ENCODE measurements around the gene SAMD11. TPM values are rescaled to one million over a fixed set of nuclear protein-coding genes. Genes with fewer than 3 reads are reported as not detected.

SAMD11 gene
- total RNA-seq, 1 donor from 2014 or later, result 2.0 TPM

DNA sequence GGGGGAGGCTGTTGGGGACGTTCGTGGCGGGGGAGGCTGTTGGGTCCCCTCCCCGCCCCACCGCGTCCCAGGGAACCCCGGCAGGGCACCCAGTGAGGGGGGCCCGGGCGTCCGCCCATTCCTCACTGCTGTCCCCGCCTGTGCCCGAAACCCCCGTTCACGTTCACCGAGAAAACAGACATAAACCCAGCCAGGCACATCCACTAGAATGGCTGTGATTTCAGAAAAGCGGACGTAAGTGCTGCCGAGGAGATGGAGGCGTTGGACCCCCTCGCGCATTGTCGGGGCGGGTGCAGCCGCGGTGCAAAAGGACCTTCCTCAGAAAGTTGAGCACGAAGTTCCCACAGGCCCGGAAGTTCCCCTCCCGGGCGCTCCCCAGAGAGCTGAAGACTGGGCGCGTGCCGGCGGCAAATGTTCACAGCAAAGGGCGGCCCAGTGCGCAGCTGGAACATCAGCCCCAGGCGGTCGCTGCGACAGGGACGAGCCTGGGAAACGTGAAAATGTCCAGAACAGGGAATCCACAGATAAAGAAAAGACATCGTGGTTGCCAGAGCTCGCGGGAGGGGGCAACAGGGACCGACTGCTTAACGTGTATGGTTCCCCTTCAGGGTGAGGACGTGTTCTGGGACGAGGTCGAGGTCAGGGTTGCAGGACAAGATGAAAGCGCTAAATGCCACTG lies 18.5 kb upstream of the SAMD11 start:
- DNase-seq (ENCODE audit: extremely low read depth, low read depth, low spot score), result no peak

DNA sequence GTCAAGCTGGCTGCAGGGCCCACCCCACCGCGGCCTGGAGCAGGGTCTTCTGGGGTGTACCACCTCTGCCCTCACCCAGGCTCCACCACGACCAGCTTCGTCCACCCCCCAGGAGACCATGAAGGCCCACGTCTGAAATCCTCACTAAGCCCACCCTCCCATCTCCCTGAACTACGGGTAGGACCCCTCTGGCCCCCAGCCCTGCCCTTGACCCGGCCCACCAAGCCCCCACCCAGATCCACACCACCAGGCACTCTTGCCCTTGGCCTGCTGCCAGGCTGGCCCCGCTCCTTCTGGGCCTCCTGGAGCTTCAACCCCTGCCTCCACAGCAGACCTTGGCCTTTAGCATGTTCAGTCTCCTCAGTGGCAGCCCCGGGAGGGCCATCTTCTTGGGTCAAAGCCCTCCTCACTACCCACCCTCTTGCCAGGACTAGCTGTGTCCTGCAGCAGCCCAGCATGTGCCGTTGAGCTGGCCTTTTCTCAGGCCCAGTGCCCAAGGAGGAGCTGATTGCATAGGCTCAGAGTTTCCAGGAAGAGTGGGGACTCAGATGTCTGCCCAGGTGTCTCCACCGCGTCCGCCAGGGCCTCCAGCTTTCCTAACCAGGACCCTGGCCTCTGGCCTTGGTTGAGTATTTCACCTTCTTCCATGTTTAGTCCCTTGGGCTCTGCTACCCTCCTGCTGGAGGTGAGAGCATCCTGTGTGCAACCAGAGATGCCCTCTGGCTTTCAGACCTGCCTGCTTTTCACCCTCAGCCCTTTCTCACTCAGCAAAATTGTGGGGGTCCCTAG lies 17.7 kb upstream of the SAMD11 start:
- no peak for DNase-seq (ENCODE audit: extremely low read depth, low read depth, low spot score)

DNA sequence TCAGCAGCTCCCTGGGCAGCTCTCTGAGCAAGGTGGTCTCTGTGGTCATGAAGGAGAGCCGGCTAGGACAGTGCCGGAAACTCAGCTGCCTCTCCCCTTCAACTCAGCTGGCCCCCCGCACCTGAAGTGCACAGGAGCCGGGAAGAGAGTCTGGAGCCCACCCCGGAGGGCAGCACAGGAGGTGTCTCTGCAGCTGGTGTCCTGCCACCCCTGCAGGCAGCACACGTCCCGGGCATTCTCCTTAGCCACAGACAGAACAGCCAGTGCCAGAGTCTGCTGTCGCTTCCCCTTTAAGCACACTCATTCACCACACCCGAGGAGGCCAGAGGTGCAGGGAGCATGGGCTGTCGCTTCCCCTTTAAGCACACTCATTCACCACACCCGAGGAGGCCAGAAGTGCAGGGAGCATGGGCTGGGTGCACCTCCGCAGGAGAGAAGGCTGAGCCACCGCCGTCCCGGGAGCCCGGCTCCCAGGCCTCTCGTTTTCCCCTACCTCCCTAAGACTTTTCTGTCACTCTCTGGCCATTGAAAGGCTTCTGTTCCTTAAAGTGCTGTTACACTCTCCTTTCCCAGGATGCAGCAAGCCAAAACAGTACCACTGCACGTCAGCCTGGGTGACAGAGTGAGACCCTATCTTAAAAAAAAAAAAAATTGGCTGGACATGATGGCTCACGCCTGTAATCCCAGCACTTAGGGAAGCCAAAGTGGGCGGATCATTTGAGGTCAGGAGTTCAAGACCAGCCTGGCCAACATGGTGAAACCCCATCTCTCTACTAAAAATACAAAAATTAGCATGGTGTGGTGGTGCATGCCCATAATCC lies 16.9 kb upstream of the SAMD11 start:
- DNase-seq (ENCODE audit: extremely low read depth, low read depth, low spot score), result no peak

DNA sequence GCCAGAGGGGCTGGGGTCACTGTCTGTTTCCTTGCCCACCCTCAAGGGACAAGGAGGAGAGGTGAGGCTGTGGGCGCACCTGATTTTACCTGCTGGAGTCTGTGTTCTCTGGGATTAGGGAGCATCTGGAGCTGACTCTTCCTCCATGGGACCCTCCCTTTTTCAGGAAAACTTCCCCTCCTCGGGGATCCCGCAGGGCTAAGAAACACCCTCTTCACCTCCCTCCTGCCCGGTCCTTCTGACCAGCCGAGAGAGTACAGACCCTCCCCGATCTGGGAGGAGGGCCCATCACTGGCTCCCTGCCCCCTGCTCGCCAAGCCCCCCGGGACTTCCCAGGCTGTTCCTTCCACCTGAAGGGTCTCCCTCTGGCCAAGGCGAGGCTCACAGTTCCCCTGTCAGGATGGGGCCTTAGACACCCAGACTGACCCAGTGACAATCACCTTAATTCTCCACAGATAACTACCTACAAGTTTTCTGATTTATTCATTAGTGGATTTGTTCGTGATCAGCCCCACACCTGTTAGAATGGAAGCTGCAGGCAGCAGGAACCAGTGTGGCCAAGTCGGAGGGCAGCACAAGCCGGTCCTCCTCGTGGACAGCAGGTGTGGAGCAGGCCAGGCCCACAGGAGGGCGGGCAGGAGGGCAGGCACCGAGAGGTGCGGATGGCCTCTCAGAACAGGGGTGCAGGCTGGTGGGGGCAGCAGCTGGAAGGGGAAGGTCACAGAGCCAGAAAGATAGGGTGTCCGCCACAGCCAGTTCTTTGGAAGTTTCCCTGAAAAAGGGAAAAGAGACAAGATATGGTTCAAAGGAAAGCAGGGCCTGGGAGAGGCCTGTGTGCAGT lies 15.9 kb upstream of the SAMD11 start:
- DNase-seq (ENCODE audit: extremely low read depth, low read depth, low spot score), result no peak

DNA sequence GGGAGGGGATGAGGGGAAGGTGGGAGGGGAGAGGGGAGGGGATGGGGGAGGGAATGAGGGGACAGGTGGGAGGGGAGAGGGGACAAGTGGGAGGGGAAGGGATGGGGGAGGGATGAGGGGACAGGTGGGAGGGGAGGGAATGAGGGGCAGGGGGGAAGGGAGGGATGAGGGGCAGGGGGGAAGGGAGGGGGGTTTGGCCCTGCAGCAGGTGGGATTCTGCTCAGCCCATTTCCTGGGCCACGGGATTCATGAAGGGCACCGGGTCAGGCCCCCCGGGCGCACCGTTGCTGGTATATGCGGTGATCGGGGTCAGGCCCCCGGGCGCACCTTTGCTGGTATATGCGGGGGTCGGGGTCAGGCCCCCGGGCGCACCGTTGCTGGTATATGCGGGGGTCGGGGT lies 15.1 kb upstream of the SAMD11 start:
- no peak for DNase-seq (ENCODE audit: extremely low read depth, low read depth, low spot score)

DNA sequence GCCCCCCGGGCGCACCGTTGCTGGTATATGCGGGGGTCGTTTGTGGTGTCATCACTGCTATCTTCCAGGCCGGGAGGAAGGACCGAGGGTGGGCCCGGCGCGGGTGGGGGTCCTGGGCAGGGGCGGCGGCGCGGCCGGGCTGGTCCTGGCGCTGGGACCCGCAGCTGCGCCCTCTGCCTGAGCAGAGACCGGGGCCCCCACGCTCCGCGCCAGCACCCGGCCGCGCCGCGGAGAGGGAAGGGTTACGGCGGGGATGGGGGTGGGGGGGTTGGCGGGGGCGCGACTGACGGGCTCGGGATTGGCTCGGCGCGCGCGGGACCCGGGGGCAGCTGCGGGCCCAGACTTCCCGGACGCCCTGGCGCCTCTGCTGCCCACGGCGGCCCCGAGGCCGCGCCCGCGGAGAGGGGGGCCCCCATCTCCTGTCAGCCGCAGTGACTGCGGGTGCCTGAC lies 13.8 kb upstream of the SAMD11 start:
- DNase-seq (ENCODE audit: extremely low read depth, low read depth, low spot score), result no peak

DNA sequence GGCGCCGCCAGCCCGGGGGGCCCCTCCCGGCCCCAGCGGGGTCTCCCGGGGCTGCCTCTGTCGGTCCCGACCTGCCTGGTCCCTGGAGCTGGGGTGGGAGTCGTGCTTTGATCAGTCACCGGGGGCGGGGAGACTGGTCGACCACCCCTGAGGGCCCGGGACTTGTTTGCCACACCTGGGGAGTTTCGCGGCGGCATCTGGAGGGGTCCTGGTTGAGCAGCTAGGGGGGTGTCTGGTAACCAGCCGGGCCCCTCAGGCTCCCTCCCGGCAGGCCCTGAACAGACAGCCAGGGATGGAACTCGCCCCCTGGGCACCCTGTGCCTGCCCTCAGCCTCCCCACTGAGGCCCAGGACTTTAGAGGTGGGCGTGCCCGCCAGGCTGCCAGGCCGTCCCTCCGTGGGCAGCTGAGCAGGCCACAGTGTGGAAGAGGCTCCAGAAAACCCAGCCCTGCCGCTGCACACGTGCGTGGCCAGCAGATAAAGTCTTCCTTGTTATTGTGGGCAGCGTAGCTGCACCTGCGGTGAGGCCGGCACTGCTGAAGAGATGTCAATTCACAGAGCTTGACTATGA lies 13.3 kb upstream of the SAMD11 start:
- DNase-seq (ENCODE audit: extremely low read depth, low read depth, low spot score), result no peak

DNA sequence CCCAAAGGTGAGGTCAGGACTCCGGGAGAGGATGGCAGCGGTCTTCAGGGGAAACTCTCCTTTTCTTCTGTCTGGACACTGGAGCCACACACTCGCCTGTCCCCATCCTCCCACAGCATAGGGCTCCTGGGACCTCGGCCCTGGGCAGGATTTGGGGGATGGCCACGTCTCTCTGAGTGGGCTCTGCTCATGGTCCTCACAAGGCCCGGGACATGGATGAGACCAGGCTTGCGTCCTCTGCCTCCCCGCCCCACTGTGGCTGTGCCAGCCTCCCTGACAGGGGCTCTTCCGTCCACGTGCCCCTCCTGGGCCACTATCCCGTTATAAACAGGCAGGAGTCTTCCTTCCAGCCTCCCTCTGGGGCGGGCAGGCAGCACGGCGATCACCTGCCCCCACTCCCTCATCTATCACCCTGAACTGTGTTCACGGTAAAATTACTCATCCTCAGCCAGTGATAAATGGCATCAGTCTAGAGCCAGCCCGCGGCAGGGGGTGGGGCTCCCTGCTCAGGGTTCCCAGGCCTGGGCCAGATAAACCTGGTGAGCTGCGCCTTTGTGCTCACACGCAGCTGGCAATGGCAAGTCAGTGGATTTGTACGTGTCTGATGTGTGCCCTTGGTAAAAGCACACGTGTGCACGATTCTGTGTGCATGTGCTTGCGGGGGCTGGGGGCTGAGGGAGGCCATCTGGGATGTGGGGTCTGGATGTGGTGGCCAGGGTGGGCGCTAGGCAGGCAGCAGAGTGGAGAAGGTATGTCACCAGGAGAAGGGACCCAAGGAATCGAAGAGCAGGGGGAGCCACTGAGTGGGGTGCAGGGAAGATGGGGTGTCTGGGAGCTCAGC lies 12.6 kb upstream of the SAMD11 start:
- no peak for DNase-seq (ENCODE audit: extremely low read depth, low read depth, low spot score)

DNA sequence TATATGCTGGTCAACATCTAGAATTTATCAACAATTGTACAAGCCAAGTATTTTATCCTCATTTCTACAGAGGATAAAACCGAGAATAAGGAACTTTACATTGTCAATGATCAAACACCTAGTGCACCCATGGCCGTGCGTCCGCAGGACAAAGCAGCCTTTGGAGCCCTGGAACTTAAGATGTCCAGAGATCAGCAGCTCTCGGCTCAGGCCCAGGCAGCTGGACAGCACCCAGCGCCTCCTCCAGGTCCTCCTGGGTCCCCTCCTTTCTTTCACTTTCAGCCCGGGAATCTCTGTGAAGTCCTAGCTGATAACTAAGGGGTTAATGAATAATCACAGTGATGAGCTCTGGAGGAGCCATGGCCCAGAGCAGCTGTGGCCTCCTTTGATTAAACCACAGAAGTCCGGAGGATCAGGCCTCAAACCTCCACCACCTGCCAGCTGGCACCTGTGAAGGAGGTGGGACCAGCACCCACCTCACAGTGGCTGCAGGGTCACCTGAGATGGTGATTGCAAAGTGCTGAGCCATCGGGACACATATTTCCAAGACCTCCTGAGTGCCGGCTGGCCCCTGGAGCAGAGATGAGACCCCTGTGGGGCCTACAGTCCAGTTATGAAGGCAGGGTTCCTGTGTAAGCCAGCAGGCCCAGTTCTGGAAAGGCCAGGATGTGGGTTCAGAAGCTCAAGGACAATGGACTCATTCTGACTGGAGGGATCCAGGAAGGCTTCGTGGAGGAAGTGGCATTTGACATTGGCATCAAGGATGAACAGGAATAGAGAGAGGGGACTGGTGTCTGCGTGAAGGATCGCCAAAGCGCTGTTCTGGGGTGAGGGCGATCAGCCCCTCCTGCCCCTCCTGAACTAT lies 11.6 kb upstream of the SAMD11 start:
- no peak for DNase-seq (ENCODE audit: extremely low read depth, low read depth, low spot score)

DNA sequence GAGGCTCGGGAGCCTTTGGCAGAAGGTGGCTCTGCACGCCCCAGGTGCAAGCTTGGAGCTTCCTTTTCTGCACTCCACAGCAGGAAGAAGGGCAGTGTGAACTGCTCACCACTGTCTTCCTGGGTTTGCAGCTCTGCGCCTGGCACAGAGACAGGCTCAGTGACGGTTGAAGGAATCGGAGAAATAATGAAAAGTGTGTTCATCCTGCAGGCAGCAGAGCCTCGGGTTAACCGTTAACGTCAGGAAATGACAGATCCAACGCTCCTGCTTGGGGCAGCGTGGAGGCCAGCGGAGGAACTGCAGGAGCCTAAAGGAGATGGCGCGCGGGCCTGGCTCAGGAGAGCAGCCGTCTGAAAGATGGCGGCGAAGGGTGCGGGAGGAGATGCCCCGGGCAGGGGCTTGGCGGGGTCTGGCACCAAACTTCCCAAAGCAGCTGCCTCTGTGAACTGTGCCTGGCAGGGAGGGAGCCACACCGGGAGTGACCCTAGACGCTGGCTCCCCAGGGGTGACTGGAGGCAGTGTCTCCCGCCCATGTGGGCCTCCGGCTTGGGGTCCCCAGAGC lies 10.9 kb upstream of the SAMD11 start:
- DNase-seq (ENCODE audit: extremely low read depth, low read depth, low spot score), result no peak

DNA sequence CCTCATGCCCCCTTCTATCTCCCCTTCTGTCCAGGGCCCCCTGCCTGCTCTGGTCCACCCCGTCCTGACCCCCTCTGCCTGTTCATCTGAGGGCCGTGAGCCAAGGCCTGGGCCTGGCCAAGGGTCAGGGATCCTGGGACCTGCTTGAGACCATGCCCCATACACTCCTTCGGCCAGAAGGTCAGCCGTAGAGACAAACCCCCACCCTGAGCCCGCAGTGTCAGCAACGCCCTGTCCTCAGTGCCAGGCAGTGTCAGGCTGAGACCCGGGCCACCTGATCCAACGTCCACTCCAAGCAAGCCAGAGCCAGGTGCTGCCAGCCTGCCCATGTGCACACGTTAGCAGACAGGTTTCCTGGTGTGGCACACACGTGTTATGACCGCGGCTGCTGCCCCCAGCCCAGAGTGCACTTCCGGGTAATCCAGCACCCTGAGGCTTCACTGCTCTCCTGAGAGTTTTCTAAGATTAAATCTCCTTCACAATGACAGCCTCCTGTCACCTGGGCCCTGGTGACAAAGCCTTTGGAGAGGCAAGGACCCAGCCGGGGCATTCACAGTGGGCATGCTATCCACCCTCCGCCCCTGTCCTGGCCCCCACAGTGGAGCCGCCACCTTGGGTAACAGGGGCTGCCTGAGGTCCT lies 10.1 kb upstream of the SAMD11 start:
- no peak for DNase-seq (ENCODE audit: extremely low read depth, low read depth, low spot score)

DNA sequence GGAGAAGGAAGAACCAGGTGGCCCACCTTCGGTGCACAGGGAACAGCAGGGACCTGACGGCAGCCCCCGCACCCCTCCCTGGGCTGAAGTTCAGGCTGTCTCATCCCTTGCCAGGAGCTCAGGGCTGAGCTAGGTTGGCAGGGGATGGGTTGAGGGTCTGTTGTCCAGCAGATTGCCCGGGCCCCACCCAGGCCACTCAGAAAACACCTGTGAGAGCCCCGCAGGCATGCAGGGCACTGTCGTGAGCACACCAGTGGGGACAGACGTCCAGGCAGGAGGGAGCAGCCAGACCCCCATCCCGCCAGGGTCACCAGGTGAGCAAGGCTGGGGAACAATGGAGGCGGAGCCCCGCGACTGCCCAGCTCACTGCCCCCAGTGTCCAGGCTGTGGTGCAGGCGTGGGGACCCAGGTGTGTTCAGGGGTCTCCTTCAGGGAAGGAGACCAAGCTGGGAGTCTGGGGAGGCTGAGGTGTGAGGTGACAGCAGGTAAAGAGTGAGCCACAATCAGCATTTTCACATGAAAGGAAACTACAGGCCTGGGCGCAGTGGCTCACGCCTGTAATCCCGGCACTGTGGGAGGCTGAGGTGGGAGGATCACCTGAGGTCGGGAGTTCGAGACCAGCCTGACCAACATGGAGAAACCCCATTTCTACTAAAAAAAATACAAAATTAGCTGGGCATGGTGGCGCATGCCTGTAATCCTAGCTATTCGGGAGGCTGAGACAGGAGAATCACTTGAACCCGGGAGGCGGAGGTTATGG lies 9.4 kb upstream of the SAMD11 start:
- no peak for DNase-seq (ENCODE audit: extremely low read depth, low read depth, low spot score)

DNA sequence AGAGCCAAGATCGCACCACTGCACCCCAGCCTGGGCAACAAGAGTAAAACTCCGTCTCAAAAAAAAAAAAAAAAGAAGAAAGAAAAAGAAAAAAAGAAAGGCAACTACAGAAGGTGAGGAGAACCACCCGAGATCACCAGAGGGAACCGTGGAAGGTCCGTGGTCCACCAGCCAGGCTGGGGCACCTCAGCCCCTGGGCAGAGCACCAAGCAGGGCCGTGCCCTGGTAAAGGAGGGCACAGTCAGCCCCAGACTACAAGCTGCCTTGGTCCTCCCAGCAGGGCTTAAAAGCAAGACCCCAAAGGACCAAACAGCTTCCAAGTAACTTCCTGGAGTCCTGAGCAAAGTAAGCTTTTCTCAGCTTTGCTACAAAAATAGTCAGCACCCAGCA lies 8.8 kb upstream of the SAMD11 start:
- DNase-seq (ENCODE audit: extremely low read depth, low read depth, low spot score), result no peak

DNA sequence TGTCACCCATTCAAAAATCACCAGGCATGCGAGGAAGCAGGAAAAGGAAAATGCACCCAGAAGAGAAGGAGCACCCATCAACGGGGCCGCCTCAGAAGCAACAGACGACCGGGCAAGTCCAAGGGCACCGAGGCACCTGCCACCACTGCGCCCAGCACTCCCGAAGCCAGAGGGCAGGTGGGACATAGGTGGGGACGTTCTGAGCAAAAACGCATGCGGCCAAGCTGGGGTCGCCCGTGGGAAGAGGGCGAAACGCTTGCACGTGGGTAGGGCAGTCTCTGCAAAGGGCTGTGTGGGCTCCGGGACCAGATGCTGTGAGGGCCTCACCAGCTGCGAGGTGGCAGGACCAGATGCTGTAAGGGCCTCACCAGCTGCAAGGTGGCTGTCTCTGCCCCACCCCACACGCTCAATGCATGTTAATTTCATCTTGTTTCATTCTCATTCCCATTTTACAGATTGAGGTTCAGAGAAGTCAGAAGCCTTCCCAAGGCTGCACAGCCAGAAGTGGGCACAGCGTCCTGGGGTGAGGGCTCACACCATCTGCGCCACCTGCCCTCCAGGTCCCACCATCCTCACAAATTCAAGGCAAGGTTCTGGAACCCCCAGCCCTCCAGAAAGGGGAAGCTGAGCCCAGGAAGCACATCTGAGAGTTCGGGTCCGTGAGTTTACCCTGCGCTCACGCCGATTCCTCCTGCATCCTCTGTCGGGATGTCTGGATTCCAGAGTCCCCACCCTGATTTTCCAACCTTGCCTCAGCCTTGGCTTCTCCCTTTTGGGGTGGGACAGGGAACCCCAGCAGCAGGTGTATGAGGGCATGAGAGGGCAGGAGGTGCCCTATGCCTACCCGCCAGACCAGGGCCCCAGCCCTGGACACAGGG lies 8.2 kb upstream of the SAMD11 start:
- DNase-seq (ENCODE audit: extremely low read depth, low read depth, low spot score), result no peak

DNA sequence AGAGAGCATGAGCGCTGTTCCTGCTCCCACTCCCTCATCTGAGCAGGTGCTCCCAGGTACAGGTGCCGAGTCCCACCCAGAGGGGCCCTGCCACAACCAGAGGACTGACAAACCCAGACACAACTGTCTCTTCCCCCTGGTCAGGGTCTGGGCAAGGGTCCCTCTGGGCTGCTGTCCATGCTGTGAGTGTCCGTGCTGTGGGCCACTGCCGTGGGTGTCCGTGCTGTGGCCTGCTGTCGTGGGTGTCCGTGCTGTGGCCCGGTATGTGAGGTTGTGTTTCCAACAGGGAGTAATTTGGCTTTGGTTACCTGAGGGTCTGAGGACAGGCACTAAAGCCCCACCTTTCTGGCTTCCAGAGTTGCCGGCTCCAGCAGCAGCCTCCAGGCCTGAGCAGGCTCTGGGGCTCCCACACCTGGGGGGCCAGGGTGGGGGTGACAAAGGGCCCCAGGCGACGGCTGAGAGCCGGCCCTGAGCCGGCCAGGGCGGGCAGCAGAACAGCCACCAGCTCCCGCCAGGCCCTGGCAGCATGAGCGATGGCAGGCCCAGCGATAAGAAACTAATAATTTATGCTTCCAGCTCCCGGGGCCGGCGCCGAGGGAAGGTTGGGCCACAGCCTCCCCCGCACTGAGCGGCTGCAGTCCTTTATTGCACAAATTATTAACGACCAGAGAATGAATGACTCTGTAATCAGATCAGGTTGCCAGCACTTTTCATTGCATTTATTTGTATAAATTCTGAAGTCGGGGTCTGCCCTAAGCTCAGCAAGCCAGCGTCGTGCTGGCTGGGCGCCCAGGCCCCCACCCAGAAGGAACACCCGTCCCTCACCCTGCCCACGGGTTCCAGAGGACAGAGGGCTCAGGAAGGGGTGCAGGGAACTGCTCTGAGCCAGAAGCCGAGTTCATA lies 7.3 kb upstream of the SAMD11 start:
- no peak for DNase-seq (ENCODE audit: extremely low read depth, low read depth, low spot score)

Data from glomerular endothelial cell (primary cell).